VCaP (cell line): ENCODE data around the gene GALNT12.

Experiments
- H3K27ac ChIP-seq: fragments of 450-650 bp; 2 replicates; pipeline ENCODE4 v1.5.1; 2017
- CTCF ChIP-seq: fragments of 450-650 bp; conservative IDR thresholded peaks from 2 replicates; pipeline ENCODE4 v1.5.1; 2017; ENCODE audit warnings: mild to moderate bottlenecking, moderate library complexity

Gene GALNT12

GRCh38 chr9:98777618-98778017, 29.9 kb upstream of the GALNT12 start:
- H3K27ac ChIP-seq, result peak overlapping the region; percentile 94
- no peak for TF ChIP-seq CTCF

DNA sequence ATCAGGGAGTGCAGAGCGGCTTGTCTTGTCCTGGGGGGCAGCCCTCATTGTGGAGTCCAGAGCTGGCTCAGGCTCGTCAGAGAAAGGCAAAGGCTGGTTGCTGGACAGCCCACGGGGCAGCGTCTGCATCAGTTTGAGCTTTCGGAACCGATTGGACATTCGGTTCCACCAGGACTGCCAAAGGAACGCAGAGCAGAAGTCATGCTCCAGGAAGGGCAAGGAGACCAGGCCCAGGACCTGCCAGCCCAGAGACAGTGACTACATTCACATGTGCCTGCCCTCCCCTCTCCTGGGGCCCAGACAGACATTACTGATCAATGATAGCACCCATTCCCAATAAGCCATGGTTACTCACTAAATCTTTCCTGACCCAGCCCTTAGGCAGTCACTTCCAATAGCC, 29.2 kb upstream of the GALNT12 start:
- TF ChIP-seq CTCF, result no peak
- peak overlapping the region; percentile 94 for H3K27ac ChIP-seq

- TF ChIP-seq CTCF, result peak; percentile 43
- peak overlapping the region; percentile 94 for H3K27ac ChIP-seq
Measured at GRCh38 chr9:98778711-98779530, 28.5 kb upstream of the GALNT12 start.

DNA sequence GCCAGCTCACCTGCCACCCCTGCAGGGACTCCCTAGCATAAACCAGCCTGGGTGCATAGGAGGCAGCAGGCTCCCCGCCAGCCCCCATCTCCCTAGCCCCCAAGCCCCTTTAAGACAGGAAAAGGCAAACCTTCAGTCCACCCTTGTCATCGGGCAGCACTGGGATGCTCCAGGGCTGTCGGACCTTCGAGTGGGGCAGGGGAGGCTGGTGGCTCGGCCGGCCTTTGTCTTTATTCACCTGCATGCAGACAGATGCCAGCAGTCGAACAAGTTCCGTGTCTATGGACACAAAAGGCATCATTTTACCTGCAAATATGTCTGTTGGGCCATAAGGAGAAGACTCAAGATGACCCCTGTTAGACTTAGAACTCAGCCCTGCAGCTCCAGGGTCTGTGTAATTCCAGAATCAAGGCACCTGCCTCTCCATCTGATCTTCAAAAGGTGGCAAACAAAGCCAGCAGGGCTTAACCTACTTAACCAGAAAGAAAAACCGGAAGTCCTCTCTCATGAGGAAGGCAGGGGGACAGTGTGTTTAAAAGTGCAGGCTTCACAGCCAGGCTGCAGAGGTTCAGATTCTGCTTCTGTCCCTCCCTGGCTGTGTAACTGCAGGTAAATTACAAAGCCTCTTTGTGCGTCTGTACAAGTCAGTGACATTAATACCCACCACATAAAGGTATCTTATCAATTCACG, 27.3 kb upstream of the GALNT12 start:
- H3K27ac ChIP-seq, result peak overlapping the region; percentile 94
- TF ChIP-seq CTCF, result no peak

- TF ChIP-seq CTCF, result no peak
- peak overlapping the region; percentile 94 for H3K27ac ChIP-seq
Measured at GRCh38 chr9:98781588-98782383, 25.7 kb upstream of the GALNT12 start.

DNA sequence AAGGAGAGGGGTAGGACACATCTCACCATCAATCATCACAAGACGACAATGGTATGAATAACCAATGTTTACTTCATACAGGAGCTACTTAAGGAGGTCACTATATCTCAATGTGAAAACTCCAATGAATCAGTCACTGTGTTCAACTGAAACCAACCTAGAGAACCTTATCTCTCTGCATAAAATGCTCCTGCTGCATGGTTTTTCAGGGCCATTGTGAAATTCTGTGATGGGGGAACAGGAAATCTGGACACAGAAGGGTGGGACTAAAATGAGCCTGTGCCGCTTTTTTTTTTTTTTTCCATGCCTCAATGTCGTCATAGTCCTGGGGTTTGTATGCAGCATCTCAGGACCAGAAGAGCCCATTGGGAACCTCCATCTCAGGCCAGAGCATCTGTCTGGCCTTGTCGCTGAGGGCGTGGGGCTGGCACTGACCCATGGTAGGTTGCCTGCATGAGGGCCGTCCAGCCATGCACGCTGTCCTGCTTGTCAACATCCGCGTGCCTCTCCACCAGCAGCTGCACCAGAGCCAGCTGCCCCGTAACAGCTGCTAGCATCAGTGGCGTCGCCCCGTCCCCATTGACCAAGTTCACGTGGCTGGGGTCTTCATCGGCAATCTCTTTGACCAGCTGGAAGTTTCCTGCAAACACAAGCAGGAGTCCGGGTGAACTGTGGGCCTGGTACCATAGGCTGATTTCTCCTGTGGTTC, 23.8 kb upstream of the GALNT12 start:
- no peak for TF ChIP-seq CTCF
- no peak overlapping the region for H3K27ac ChIP-seq
